NCI-H1105 treated with DMSO at 0.1 percent for 48 hours (cell line): Measurements from ENCODE around the gene ALDH1A2.

Experiments used
- DNase-seq: peaks from one replicate; lab custom pipeline; 2025; lab: John Stamatoyannopoulos, UW

The ALDH1A2 gene

GRCh38 chr15:57943171-57943570 lies 122.3 kb downstream of the ALDH1A2 start:
- DNase-seq: no peak

- DNase-seq: no peak
These were observed 123.7 kb downstream of the ALDH1A2 start for GRCh38 chr15:57941816-57942215.

DNA sequence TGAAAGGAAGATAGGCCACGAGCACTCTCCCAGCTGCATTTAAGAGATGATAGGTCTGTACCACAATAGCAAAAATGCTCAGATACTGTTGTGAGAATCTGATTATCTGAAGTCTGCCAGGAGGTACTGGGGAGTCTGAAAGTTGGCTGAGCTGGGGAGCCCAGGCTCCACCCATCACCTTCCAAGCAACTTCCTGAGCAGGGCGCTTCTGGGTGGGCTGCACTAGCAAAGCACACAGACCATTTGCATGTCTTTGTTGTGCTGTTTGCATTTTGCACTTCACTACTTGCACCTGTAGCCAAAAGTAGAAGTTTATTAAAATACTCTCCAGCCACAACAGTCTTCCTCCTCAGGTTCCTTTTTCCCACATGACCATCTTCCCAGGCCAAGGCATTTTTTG lies 133.2 kb downstream of the ALDH1A2 start:
- no peak for DNase-seq

- DNase-seq: no peak
These were observed 133.9 kb downstream of the ALDH1A2 start for GRCh38 chr15:57931570-57931969.

- no peak for DNase-seq
These were observed 138.3 kb downstream of the ALDH1A2 start for GRCh38 chr15:57927091-57927631.

DNA sequence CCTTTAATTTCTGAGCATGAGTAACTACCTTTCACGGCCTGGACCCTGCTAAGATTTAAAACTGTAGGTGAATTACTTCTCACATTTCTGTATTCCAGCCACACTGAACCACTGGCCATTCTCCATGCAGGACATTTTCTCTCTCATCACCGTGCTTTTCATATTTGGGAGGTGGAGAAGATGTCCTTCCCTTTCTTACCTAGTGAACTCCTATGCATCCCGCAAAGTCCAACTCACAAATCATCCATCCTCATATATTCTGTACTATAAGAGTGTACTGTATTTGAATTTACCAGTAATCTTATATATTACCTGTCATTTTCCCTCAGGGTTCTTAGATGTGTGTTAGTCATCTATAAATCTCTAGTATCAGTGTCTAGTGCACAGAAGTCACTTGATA lies 139.9 kb downstream of the ALDH1A2 start:
- no peak for DNase-seq

- DNase-seq: no peak
These were observed 140.9 kb downstream of the ALDH1A2 start for GRCh38 chr15:57924598-57924997.

DNA sequence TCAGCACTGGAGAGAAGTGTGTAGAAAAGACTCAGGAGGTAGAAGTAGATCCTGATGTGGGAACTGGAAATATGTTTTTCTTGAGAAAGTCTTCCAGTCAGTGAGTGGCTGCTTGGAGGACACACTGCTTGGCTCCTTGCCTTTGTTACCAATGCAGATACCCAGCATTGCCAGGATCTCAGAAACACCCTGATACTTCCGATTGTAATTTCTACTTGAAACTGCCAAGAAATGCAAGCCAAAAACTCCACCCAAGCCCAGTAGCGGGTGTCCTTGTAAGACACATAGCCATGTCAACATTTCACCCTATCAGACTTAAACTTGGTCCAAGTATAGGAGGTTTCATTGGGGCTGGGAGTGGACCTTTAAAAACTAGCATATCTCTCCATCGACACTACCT lies 141.8 kb downstream of the ALDH1A2 start:
- no peak for DNase-seq

GRCh38 chr15:57923306-57923705 lies 142.2 kb downstream of the ALDH1A2 start:
- DNase-seq: no peak

DNA sequence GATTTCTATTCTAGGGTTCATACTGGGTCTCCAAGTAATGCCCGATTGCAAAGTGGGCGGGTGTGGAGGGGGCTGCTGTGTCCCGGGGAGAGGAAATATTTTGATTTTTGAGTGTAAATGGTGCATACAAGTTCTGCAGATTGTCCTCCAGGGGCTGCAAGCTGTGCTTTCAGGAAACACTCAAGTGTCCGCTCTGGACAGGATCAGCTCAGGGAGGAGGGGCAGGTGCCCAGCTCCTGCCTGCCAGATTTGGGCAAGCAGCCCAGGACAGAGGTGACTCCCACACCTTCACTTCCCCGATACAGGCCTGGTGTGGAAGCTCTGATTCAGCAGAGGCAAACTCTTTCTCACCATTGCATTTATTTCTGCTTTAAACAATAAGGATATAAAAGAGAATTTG lies 142.7 kb downstream of the ALDH1A2 start:
- no peak for DNase-seq

- DNase-seq: no peak
These were observed 144.1 kb downstream of the ALDH1A2 start for GRCh38 chr15:57921371-57921770.

GRCh38 chr15:57920911-57921310 lies 144.6 kb downstream of the ALDH1A2 start:
- DNase-seq: no peak

GRCh38 chr15:57919754-57920153 lies 145.8 kb downstream of the ALDH1A2 start:
- DNase-seq: no peak

DNA sequence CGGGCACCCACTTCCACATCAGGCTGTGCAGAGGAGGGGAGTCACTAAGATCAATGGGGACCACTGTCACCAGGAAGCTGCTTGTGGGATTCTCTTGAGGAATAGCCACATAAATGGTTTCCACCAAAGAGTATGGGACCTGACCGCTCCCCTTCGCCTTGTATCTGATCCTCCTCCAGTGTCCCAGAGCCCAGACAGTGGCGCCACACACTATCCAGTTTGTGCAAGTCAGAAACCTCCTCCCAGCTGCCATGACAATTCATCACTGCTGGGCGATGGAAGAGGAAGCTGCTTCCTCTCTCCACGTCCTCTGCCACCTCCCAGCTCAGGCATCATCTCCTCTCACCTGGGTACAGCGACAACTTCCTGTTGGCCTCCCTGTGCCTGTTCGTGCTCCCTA lies 147.5 kb downstream of the ALDH1A2 start:
- no peak for DNase-seq

- DNase-seq: no peak
These were observed 148.8 kb downstream of the ALDH1A2 start for GRCh38 chr15:57916695-57917094.

DNA sequence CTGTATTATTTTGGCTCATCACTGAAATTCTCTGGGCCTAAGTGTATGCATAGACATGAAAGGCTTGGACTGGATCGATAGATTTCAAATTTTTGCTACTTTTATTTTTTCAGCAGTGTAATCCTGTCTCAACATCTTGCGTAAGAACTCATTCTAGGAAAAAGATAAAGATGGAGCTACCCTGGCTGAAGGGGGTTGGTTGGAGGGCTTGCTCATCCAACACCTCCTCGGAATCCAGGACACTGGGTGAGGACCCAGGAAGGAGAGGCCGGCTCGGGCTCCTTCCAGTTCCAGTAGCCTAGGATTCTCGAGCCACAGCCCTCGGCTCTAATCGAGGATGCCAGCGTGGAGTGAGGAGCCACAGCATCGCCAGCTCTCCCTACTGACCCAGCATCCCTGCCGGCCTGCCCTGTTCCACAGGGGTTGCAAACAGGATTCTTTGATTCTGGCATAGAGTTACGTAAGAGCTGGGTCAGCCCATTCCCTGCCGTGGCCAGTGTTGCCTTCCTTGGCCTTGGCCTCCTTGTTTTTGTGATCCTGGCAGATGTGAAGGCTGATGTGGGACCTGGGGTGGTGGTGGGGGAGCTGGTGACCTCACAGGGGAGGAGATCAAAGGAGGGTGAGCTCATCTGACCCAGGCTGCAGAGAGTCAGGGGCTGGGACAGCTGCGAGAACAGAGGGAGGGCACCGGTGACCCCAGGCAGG lies 149.5 kb downstream of the ALDH1A2 start:
- no peak for DNase-seq

GRCh38 chr15:57914350-57915055 lies 151.0 kb downstream of the ALDH1A2 start:
- peak; percentile 39 for DNase-seq

GRCh38 chr15:57911247-57911646 lies 154.3 kb downstream of the ALDH1A2 start:
- DNase-seq: no peak

DNA sequence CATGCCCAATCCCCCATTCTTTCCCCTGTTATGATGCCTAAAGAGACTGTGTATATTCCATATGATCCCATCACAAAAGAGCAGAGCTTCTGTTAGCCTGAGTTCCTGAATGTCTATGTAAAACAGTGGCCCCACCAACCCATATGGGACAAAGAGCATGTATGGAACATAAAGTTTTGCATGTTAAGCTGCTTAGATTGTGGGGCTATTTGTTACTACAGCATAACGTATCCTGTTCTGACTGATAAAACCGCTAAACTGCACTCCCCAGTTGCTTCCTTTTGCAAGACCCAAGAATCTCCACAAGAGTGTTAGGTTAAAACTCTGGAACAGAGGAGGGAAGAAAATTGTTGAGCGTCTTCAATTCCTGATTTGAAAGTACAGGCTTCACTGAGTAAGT lies 154.8 kb downstream of the ALDH1A2 start:
- no peak for DNase-seq

GRCh38 chr15:57909388-57909787 lies 156.1 kb downstream of the ALDH1A2 start:
- DNase-seq: no peak

DNA sequence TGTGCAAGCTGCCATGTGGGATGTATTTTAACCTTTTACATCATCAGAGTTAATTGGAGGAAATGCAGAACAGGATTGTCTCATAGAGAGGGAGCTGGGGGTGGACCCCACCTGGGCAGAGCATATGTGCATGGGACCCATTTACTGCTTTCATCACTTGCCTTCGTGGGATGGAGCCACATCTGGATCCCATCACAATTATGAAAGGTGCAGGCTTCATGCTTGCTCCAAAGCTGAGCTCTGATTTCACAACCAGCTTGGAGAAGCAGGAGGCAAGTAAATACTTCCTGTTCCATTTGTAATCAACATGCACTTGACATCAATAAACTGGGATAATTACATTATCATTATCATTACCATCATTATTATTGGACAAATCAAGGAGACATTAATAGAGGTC lies 161.9 kb downstream of the ALDH1A2 start:
- DNase-seq: no peak
